Neutrophil (primary cell): ENCODE results near the gene RUNDC1.
"Not testable (repeated sequence)": the region's sequence is repeated elsewhere in the genome, so short reads cannot be mapped to it uniquely, and the experiment has no call there.

Experiments
- H3K27ac ChIP-seq: fragments of 200-600 bp; sonication (generic); 2 replicates; pipeline ENCODE4 v1.5.1; 2016; ENCODE audit warnings: mild to moderate bottlenecking, moderate library complexity
- H3K27me3 ChIP-seq: fragments of 200-600 bp; sonication (generic); 2 replicates; pipeline ENCODE4 v1.6.0; 2016; ENCODE audit warnings: mild to moderate bottlenecking
- H3K36me3 ChIP-seq: fragments of 200-600 bp; sonication (generic); 2 replicates; pipeline ENCODE4 v1.5.1; 2017
- H3K4me1 ChIP-seq, 2 experiments: fragments of 200-600 bp in 1 of 2; sonication (generic) in 1 of 2; 1 replicate in 1 of 2; 2 replicates in 1 of 2; pipeline versions ENCODE4 v1.5.1 to v1.6.1; 2013 to 2016; ENCODE audit warnings: low read depth in 1 of 2, low read length in 1 of 2, mild to moderate bottlenecking in 1 of 2, moderate library complexity in 1 of 2; ENCODE audit not compliant: control insufficient read depth in 1 of 2, insufficient read depth in 1 of 2
- H3K4me3 ChIP-seq, 2 experiments: fragments of 200-600 bp in 1 of 2; sonication (generic) in 1 of 2; 1 replicate in 1 of 2; 2 replicates in 1 of 2; pipeline ENCODE4 v1.5.1; 2013 to 2016; ENCODE audit warnings: low read depth in 1 of 2, low read length in 1 of 2, mild to moderate bottlenecking in 1 of 2, moderate library complexity in 1 of 2
- H3K9me3 ChIP-seq: fragments of 200-600 bp; sonication (generic); 2 replicates; pipeline ENCODE4 v1.5.1; 2016
- CTCF ChIP-seq: fragments of 200-600 bp; sonication (generic); IDR thresholded peaks from 2 replicates; pipeline ENCODE4 v1.5.1; 2016; ENCODE audit warnings: antibody characterized with exemption

The RUNDC1 gene

GRCh38 chr17:42989141-42989540, 8.8 kb downstream of the RUNDC1 start:
- H3K27me3 ChIP-seq, result no peaks in the 10 kb centered on the region
- peaks cover 75% of the 10 kb centered on the region for H3K36me3 ChIP-seq
- TF ChIP-seq CTCF, result no peak
- no peak overlapping the region for H3K4me3 ChIP-seq
- no peak overlapping the region for H3K27ac ChIP-seq
- H3K9me3 ChIP-seq, result no peaks in the 10 kb centered on the region
- H3K4me1 ChIP-seq, result peaks cover 22 to 27% of the 10 kb centered on the region in 2 experiments

GRCh38 chr17:42989726-42990652, 9.6 kb downstream of the RUNDC1 start:
- no peak overlapping the region for H3K27ac ChIP-seq

GRCh38 chr17:42991471-42991870, 11.1 kb downstream of the RUNDC1 start:
- Histone ChIP-seq H3K27me3 (no peaks in the 10 kb centered on the region), H3K9me3 (no peaks in the 10 kb centered on the region), H3K27ac (no peak overlapping the region), H3K36me3 (peaks cover 81% of the 10 kb centered on the region), H3K4me3 (no peak overlapping the region), H3K4me1 (peaks cover 0 to 4% of the 10 kb centered on the region in 2 experiments)
- no peak for TF ChIP-seq CTCF

More at GRCh38 chr17:42989726-42990652, 9.6 kb downstream of the RUNDC1 start:
- Histone ChIP-seq H3K4me3 (no peak overlapping the region), H3K27me3 (no peaks in the 10 kb centered on the region), H3K36me3 (peaks cover 81% of the 10 kb centered on the region), H3K4me1 (peaks cover 13 to 19% of the 10 kb centered on the region in 2 experiments), H3K9me3 (no peaks in the 10 kb centered on the region)
- TF ChIP-seq CTCF, result no peak

GRCh38 chr17:42992872-42993271, 12.5 kb downstream of the RUNDC1 start:
- H3K27me3 ChIP-seq, result no peaks in the 10 kb centered on the region
- H3K36me3 ChIP-seq, result peaks cover 68% of the 10 kb centered on the region
- no peak overlapping the region for H3K27ac ChIP-seq
- H3K9me3 ChIP-seq, result no peaks in the 10 kb centered on the region
- H3K4me3 ChIP-seq, result no peak overlapping the region
- TF ChIP-seq CTCF, result no peak
- peaks cover 7 to 8% of the 10 kb centered on the region in 2 experiments for H3K4me1 ChIP-seq

- not testable (repeated sequence) for H3K4me3 ChIP-seq, H3K27me3 ChIP-seq, H3K9me3 ChIP-seq, H3K27ac ChIP-seq
- H3K36me3 ChIP-seq, result peaks cover 57% of the 10 kb centered on the region
- H3K4me1 ChIP-seq, result peaks cover 12 to 17% of the 10 kb centered on the region in 2 experiments
Measured at GRCh38 chr17:42993913-42994312, 13.5 kb downstream of the RUNDC1 start.

- TF ChIP-seq CTCF, result no peak
- Histone ChIP-seq H3K27me3 (no peaks in the 10 kb centered on the region), H3K36me3 (peaks cover 22% of the 10 kb centered on the region), H3K4me3 (peak overlapping the region; percentile 84 to 90), H3K27ac (peak overlapping the region; percentile 88), H3K9me3 (no peaks in the 10 kb centered on the region), H3K4me1 (peaks cover 45 to 52% of the 10 kb centered on the region in 2 experiments)
Measured at GRCh38 chr17:42997390-42997983, 17.1 kb downstream of the RUNDC1 start.
